ENCODE results near the gene MRPL19. TPM values are rescaled to one million over a fixed set of nuclear protein-coding genes. Genes with fewer than 3 reads are reported as not detected.

The MRPL19 gene
- 75.4 and 95.7 TPM in 2 replicates for total RNA-seq (2014; rRNA removed; shearing (Covaris generic))

GRCh38 chr2:75646583-75647425 is at the start of gene MRPL19:
MRPL19 (plus strand) TSS chr2:75646783; CDS start chr2:75646808, 25 bp downstream.
- peak within 1 kb of the TSS; percentile 55 for H3K27ac ChIP-seq
- H3K27me3 ChIP-seq (replicated peaks), result no peaks in the 10 kb centered on the region
- peak; percentile 81 to 91 for DNase-seq (ENCODE audit: low read depth in 1 of 2, low spot score in 2 of 2)
- H3K4me3 ChIP-seq, result peak within 1 kb of the TSS; percentile 94
- H3K9me3 ChIP-seq (replicated peaks), result peaks cover 4% of the 10 kb centered on the region; the same call in 1 of the 2 replicates
- peaks cover 6% of the 10 kb centered on the region for H3K4me1 ChIP-seq (replicated peaks)
- peaks cover 39% of the 10 kb centered on the region for H3K36me3 ChIP-seq

- Histone ChIP-seq H3K27ac (peak overlapping the region; percentile 98), H3K27me3 (replicated peaks) (no peaks in the 10 kb centered on the region), H3K9me3 (replicated peaks) (no peaks in the 10 kb centered on the region), H3K4me1 (replicated peaks) (peaks cover 72% of the 10 kb centered on the region), H3K4me3 (no peak overlapping the region), H3K36me3 (0 out of 2 replicates have a peak, but pooled peaks cover 3% of the 10 kb centered on the region)
- DNase-seq (ENCODE audit: low read depth in 1 of 2, low spot score in 2 of 2), result peak in 1 of 2 experiments; percentile 62
Measured at GRCh38 chr2:75596784-75597183, 49.8 kb upstream of the MRPL19 start.

- Histone ChIP-seq H3K4me1 (replicated peaks) (peaks cover 72% of the 10 kb centered on the region), H3K27ac (no peak overlapping the region), H3K9me3 (replicated peaks) (no peaks in the 10 kb centered on the region), H3K36me3 (no peaks in the 10 kb centered on the region), H3K4me3 (no peak overlapping the region), H3K27me3 (replicated peaks) (no peaks in the 10 kb centered on the region)
- no peak for DNase-seq (ENCODE audit: low read depth in 1 of 2, low spot score in 2 of 2)
Measured at GRCh38 chr2:75597949-75598348, 48.6 kb upstream of the MRPL19 start.

GRCh38 chr2:75598589-75599155 is 47.9 kb upstream of the MRPL19 start:
- DNase-seq (ENCODE audit: low read depth in 1 of 2, low spot score in 2 of 2), result no peak
- H3K36me3 ChIP-seq, result no peaks in the 10 kb centered on the region
- H3K9me3 ChIP-seq (replicated peaks), result no peaks in the 10 kb centered on the region
- peaks cover 73% of the 10 kb centered on the region for H3K4me1 ChIP-seq (replicated peaks)
- H3K27ac ChIP-seq, result no peak overlapping the region
- H3K4me3 ChIP-seq, result no peak overlapping the region
- H3K27me3 ChIP-seq (replicated peaks), result no peaks in the 10 kb centered on the region

- H3K27me3 ChIP-seq (replicated peaks), result no peaks in the 10 kb centered on the region
- no peak overlapping the region for H3K4me3 ChIP-seq
- H3K9me3 ChIP-seq (replicated peaks), result no peaks in the 10 kb centered on the region
- H3K4me1 ChIP-seq (replicated peaks), result peaks cover 74% of the 10 kb centered on the region
- no peaks in the 10 kb centered on the region for H3K36me3 ChIP-seq
- peak in 1 of 2 experiments; percentile 14 for DNase-seq (ENCODE audit: low read depth in 1 of 2, low spot score in 2 of 2)
- no peak overlapping the region for H3K27ac ChIP-seq
Measured at GRCh38 chr2:75600461-75601011, 46.0 kb upstream of the MRPL19 start.

GRCh38 chr2:75602724-75603342 is 43.8 kb upstream of the MRPL19 start:
- H3K4me3 ChIP-seq, result no peak overlapping the region
- peaks cover 77% of the 10 kb centered on the region for H3K4me1 ChIP-seq (replicated peaks)
- DNase-seq (ENCODE audit: low read depth in 1 of 2, low spot score in 2 of 2), result peak; percentile 79 to 85
- H3K27ac ChIP-seq, result peak overlapping the region; percentile 93
- H3K27me3 ChIP-seq (replicated peaks), result no peaks in the 10 kb centered on the region
- no peaks in the 10 kb centered on the region for H3K36me3 ChIP-seq
- H3K9me3 ChIP-seq (replicated peaks), result no peaks in the 10 kb centered on the region

GRCh38 chr2:75603477-75603876 is 43.1 kb upstream of the MRPL19 start:
- Histone ChIP-seq H3K4me3 (no peak overlapping the region), H3K9me3 (replicated peaks) (no peaks in the 10 kb centered on the region), H3K27ac (peak overlapping the region; percentile 93)

GRCh38 chr2:75604484-75604883 is 42.1 kb upstream of the MRPL19 start:
- Histone ChIP-seq H3K9me3 (replicated peaks) (no peaks in the 10 kb centered on the region), H3K27me3 (replicated peaks) (no peaks in the 10 kb centered on the region), H3K4me1 (replicated peaks) (peaks cover 90% of the 10 kb centered on the region), H3K36me3 (no peaks in the 10 kb centered on the region), H3K27ac (peak overlapping the region; percentile 93), H3K4me3 (no peak overlapping the region)
- DNase-seq (ENCODE audit: low read depth in 1 of 2, low spot score in 2 of 2), result no peak

More at GRCh38 chr2:75603477-75603876, 43.1 kb upstream of the MRPL19 start:
- Histone ChIP-seq H3K36me3 (no peaks in the 10 kb centered on the region), H3K27me3 (replicated peaks) (no peaks in the 10 kb centered on the region), H3K4me1 (replicated peaks) (peaks cover 84% of the 10 kb centered on the region)
- peak in 1 of 2 experiments; percentile 19 for DNase-seq (ENCODE audit: low read depth in 1 of 2, low spot score in 2 of 2)

GRCh38 chr2:75605770-75606529 is 40.6 kb upstream of the MRPL19 start:
- DNase-seq (ENCODE audit: low read depth in 1 of 2, low spot score in 2 of 2), result peak; percentile 93 to 98
- Histone ChIP-seq H3K27ac (peak overlapping the region; percentile 93), H3K4me3 (no peak overlapping the region), H3K9me3 (replicated peaks) (no peaks in the 10 kb centered on the region), H3K36me3 (no peaks in the 10 kb centered on the region), H3K4me1 (replicated peaks) (peaks cover 78% of the 10 kb centered on the region), H3K27me3 (replicated peaks) (no peaks in the 10 kb centered on the region)

GRCh38 chr2:75606761-75607399 is 39.7 kb upstream of the MRPL19 start:
- DNase-seq (ENCODE audit: low read depth in 1 of 2, low spot score in 2 of 2), result peak; percentile 75 to 86
- peaks cover 72% of the 10 kb centered on the region for H3K4me1 ChIP-seq (replicated peaks)

GRCh38 chr2:75607400-75607798 is 39.2 kb upstream of the MRPL19 start:
- Histone ChIP-seq H3K4me1 (replicated peaks) (peaks cover 67% of the 10 kb centered on the region), H3K27me3 (replicated peaks) (no peaks in the 10 kb centered on the region), H3K27ac (peak overlapping the region; percentile 93), H3K36me3 (no peaks in the 10 kb centered on the region), H3K9me3 (replicated peaks) (no peaks in the 10 kb centered on the region), H3K4me3 (no peak overlapping the region)
- no peak for DNase-seq (ENCODE audit: low read depth in 1 of 2, low spot score in 2 of 2)

More at GRCh38 chr2:75606761-75607399, 39.7 kb upstream of the MRPL19 start:
- Histone ChIP-seq H3K27me3 (replicated peaks) (no peaks in the 10 kb centered on the region), H3K36me3 (no peaks in the 10 kb centered on the region), H3K9me3 (replicated peaks) (no peaks in the 10 kb centered on the region), H3K27ac (peak overlapping the region; percentile 93), H3K4me3 (no peak overlapping the region)

GRCh38 chr2:75607988-75608683 is 38.4 kb upstream of the MRPL19 start:
- H3K4me3 ChIP-seq, result no peak overlapping the region
- H3K4me1 ChIP-seq (replicated peaks), result peaks cover 59% of the 10 kb centered on the region
- DNase-seq (ENCODE audit: low read depth in 1 of 2, low spot score in 2 of 2), result peak in 1 of 2 experiments; percentile 20
- H3K9me3 ChIP-seq (replicated peaks), result no peaks in the 10 kb centered on the region
- H3K27me3 ChIP-seq (replicated peaks), result no peaks in the 10 kb centered on the region
- peak overlapping the region; percentile 93 for H3K27ac ChIP-seq
- H3K36me3 ChIP-seq, result no peaks in the 10 kb centered on the region

Measured in SJSA1 (cell line).